IPS DF 4.7 (cell line): ENCODE results near the gene OSM.
"Not testable (repeated sequence)": the region's sequence is repeated elsewhere in the genome, so short reads cannot be mapped to it uniquely, and the experiment has no call there.

ENCODE experiments used
- DNase-seq: peaks from one replicate; pipeline ENCODE4 v3.0.0-alpha.2; 2013; ENCODE audit warnings: low spot score; ENCODE audit errors: extremely low read depth

The OSM gene

GRCh38 chr22:30228509-30229359 lies 37.9 kb downstream of the OSM start:
- DNase-seq = no peak

DNA sequence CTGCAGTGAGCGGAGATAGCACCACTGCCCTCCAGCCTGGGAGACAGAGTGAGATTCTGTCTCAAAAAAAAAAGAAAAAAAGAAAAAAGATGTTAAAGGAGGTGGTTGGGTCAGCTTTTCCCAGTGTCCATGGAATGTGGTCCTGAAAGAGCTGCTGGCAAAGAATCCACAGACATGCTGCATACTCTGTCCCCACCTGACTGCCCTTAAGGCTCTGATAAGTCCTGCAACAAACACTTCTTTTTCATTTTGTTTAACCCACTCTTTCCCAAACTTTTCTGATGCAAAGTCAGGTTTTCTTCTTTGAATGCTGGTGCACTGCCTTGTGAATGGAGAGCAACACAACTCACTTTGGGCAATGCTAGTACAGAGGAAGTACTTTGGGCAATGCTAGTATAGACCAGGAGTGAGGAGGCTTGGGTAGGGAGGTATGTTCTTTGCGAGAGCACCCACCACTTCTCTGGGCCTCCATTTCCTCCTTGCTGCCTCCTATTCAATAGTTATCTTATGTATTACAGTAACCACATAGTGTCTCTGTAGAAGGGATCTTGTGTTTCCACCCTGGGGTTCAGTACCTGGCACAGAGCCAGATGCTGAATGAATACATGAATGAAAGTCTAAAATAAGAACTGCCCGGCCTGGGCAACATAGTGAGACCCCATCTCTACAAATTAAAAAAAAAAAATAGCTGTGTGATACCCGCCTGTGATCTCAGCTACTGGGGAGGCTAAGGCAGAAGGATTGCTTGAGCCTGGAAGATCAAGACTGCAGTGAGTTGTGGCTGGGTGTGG lies 39.0 kb downstream of the OSM start:
- no peak for DNase-seq

GRCh38 chr22:30226192-30226832 lies 40.3 kb downstream of the OSM start:
- no peak for DNase-seq

- DNase-seq = no peak
These were observed 41.3 kb downstream of the OSM start for GRCh38 chr22:30225220-30225927.

- no peak for DNase-seq
These were observed 42.3 kb downstream of the OSM start for GRCh38 chr22:30224161-30224857.

GRCh38 chr22:30223303-30223702 lies 43.3 kb downstream of the OSM start:
- no peak for DNase-seq

DNA sequence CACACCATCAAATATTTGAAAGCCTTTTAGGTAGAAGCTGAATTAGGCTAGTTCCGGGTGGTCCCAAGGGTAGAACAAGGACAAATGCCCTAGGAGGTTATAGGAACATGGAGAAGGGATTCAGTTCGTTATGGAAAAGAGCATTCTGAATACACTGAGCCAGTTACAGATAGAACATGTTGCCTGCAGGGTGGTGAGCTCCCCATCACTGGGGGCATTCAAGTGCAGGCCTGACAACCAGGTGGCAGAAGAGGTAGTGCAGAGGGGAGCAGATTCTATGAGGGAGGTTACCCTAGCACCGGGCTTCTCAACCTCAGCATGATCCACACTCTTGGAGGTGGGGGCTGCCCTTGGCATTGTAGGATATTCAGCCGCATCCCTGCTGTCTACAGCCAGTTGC lies 44.3 kb downstream of the OSM start:
- no peak for DNase-seq

GRCh38 chr22:30221121-30221992 lies 45.3 kb downstream of the OSM start:
- DNase-seq = no peak

- no peak for DNase-seq
These were observed 46.2 kb downstream of the OSM start for GRCh38 chr22:30220338-30221012.

GRCh38 chr22:30219668-30220278 lies 46.9 kb downstream of the OSM start:
- DNase-seq = no peak

- DNase-seq = no peak
These were observed 47.5 kb downstream of the OSM start for GRCh38 chr22:30219049-30219654.

DNA sequence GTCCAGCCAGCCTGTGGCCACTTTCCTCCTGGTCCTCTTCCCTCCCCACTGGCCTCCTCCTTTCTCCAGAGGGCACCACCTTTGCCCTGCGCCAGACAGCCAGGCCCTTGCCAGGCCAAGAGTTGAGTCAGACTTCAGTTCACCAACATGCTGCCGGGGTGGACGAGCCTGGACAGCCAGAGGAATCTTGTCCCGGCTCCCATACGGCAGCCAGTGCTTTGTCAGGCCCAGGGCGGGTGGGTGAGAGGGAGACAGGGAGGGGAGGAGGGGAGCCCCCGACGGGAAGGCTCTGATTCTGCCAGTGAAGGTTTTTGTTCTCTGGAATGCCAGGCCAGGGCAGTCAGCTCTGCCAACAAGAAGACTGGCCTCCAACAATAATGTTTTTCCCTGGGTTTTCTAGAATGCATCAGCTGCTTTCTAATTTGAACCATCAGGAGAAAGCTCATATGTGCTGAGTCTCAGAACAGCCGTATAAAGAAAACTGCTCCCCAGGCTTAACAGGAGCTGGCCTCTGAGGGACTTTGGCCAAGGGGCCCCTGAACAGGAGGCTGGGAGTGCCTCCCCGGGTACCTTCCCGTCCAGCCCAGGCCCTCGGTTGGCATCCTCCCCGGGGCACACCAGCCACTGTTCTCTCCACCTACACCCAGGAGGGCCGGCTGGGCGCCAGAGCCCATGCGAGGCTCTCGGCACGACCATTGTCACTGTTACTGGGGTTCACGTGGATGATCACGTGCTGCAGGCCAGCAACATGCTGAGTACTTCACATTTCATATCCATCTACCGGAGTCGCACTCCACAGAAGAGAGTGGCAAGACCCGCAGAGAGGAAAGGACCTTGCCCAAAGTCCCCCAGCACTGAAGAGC lies 48.7 kb downstream of the OSM start:
- DNase-seq = no peak

GRCh38 chr22:30216710-30217109 lies 49.9 kb downstream of the OSM start:
- DNase-seq = no peak

DNA sequence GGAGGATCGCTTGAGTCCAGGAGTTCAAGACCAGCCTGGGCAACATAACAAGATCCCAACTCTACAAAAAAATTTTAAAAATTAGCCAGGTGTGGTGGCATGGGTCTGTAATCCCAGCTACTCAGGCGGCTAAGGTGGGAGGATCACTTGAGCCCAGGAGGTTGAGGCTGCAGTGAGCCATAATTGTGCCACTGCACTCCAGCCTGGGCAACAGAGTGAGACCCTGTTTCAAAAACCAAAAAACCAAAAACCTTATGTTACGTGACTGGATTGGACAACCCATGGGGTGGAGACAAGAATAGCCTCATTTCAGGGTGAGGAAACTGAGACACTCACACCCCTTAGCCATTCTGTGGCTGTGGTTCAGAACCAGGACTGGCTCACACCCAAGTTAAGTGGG lies 50.4 kb downstream of the OSM start:
- DNase-seq = not testable (repeated sequence)

GRCh38 chr22:30214703-30215407 lies 51.8 kb downstream of the OSM start:
- DNase-seq = no peak

DNA sequence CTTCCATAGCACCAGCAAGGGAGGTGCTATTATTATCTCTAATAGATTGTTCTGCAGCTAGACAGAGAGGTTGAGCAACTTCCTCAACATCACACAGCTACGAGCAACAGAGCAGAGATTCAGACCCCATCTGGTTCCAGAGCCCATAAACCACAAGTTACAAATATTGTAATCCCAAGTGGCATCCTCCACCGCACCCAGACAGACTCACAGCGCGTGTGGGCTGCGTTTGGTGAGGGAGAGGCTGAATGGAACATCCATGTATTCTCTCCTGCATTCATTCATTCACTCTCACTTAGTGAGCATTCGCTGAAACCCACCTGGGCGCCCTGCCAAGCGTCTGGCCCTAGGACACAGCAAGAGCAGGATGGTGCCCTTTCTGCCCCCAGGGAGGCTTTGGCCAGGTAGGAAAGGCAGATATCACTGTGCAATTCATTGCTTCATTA lies 53.6 kb downstream of the OSM start:
- DNase-seq = no peak
